Activated T-helper 1 cell treated with anti-CD3 and anti-CD28 coated beads, Interleukin-2, amount 50 U/mL, for 16 hours (primary cell): ENCODE data around the gene OPRD1.

Experiments used
- DNase-seq, 2 donors: peaks; one replicate each; pipeline ENCODE4 v3.0.0-alpha.2; 2020; ENCODE audit warnings: low read depth in 1 of 2, low spot score in 1 of 2

The OPRD1 gene

DNA sequence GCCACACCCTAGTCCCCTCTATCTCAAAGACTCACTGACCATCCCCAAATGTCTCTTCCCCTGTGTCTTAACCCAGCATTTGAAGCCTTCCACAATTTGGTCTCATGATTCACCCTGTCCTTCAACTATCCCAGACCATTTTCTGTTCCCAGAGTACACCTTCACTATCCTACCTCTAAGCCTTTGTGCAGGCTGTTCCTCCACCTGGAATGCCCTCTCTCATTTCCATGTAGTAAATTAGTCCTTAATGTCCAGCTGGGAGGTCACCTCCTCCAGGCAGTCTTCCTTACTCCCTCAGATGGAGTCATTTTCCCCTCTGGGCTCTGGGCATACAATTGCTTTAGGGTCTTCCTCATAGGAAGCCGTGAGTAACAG lies 71.3 kb downstream of the OPRD1 start:
- DNase-seq = no peak

DNA sequence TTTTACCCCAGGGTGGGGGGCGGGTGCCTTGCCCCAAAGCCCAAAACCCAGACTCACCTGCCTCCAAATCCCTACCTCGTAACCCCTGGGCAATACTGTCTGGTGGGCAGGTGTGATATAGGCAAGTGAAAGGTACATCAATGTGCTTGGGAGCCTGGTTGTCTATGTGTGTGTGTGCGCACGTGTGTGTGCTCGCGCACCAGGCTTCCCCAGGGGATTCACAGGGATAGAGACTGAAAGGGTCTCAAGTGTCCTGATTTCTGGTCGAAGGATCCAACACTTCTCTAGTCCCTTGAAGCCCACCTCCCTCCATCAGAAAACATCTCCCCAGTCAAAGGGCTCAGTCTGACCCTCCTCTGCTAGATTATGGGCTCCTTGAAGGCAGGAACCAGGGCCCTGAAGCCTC lies 73.5 kb downstream of the OPRD1 start:
- no peak for DNase-seq

- DNase-seq = no peak
Observed at GRCh38 chr1:28885977-28886730, 74.2 kb downstream of the OPRD1 start.

DNA sequence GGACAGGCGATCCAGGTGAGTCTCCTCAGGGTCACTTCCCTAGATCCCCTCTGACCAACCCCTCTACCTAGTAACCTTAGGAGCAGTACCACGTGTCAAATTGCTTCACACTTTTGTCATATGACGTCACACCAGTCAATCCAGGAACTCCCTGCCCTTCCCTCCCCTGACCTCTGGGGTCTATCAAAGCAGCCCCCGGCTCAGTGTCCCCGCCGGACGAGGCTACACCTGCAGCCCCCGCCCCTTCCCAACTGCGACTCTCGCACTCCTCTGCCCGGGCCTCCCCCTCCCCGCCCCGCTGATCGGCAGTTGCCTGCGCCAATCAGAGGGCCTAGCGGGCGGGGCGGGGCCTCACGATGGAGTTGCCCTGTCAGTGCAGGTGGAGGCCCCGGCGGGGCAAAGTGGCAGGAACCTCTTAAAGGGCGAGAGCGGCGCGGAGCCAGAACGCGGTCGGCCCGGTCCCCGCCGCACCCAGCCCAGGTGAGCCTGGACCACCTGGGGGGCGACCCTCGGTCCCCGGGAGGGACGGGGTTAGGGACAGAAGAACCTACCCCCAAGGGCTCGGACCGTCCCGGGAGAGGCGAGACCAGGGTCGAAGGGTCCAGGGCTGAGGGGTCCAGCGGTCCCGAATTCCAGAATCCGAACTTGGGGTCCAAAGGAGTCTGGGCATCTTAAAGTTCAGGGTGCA lies 74.9 kb downstream of the OPRD1 start:
- peak; percentile 74 to 85 for DNase-seq

GRCh38 chr1:28887419-28887834 lies 75.5 kb downstream of the OPRD1 start:
- peak; percentile 35 to 45 for DNase-seq

GRCh38 chr1:28887835-28888682 lies 76.1 kb downstream of the OPRD1 start:
- no peak for DNase-seq

GRCh38 chr1:28888915-28889314 lies 76.9 kb downstream of the OPRD1 start:
- no peak for DNase-seq

GRCh38 chr1:28889357-28889756 lies 77.4 kb downstream of the OPRD1 start:
- no peak for DNase-seq

DNA sequence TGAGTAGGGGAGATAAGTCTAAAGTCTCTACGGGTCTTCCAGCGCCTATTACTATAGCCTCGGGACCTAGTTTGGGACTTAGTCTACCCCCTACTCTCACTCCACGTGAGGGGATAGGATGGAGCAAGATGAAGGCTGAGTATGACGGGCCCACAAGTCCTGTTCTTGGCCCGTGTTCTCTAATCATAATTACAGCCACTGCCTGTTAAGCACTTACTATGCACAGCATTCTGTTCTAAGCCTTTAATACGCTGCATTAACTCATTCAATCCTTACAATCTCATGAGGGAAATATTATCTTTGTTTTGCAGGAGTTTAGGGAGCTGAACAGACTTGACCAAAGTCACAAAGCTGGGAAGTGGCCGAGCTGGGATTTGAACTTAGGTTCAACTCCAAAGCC lies 78.5 kb downstream of the OPRD1 start:
- DNase-seq = no peak

- DNase-seq = no peak
Observed at GRCh38 chr1:28890836-28891235, 78.9 kb downstream of the OPRD1 start.

DNA sequence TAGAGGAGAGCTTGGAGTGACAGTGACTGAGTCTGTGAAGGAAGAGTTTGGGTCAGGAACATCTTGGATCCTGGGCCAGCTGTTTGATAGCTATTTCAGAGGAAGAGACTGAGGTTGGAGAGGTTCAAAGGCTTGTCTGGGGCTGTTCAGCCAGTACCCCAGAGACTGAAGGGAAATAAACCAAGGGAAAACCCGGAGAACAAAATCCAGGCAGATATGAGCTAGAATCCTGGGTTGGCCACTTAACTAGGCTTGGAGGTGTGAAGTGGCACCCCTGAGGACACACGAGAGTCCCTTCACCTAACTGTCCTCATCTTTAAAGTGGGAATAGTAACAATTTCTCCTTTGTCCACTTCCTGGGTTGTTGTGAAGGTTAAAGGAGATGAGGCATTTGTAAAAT lies 79.3 kb downstream of the OPRD1 start:
- DNase-seq = no peak

DNA sequence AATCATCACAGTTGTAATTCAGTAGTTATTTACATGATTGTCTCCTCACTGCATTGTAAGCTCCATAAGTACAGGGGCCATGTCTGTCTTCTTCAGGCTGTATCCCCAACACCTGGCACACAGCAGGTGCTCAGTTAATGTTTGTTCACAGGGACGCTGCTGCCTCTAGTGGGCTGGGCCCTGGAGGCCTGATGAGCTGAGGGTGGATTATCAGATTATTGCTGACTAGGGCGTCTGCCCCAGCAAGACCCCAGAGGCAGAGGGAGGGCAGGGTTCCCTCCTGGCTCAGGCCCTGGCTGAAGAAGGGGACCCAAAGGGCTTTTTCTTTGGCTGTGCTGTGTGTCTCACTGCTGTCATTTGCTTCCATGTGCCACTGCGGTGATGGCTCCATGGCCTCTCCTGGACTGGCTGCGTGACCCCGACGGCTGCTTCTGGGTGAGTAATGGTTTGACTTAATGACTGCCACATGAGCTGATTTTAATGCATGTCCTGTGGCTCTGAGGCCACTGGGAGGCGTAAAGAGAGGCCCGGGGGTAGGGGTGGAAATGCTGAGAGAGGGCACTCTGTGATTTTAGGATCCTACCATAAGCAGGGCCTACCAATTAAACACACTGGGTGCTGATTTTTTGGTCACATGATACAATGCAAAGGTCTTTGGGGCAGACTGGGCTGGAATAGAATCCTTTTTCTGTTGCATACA lies 81.6 kb downstream of the OPRD1 start:
- no peak for DNase-seq

GRCh38 chr1:28894785-28895184 lies 82.8 kb downstream of the OPRD1 start:
- DNase-seq = no peak

- DNase-seq = no peak
Observed at GRCh38 chr1:28895896-28896608, 84.1 kb downstream of the OPRD1 start.

- no peak for DNase-seq
Observed at GRCh38 chr1:28896609-28896986, 84.6 kb downstream of the OPRD1 start.

- no peak for DNase-seq
Observed at GRCh38 chr1:28897789-28898188, 85.8 kb downstream of the OPRD1 start.

DNA sequence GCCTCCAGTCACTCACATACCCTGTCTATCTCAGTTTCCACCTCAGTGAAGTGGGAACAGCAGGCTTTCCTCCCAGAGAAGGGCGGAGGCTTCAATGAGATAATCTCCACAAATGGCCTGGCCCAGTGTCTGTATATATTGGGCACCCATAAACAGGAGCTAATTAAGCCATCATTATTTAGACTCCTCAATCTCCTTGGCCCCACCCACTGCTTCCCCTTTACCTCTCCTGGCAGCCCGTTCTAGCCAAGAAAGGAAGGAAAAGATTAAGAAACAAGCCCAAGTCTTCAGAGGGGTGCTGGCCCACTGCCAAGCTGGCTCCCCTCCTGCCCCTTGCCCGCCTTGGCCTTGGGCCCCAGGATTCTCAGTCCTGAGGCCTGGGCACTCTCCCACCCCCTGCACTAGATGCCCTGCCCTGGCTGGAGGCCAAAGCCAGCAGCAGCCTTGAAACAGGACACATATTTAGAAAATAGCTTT lies 86.5 kb downstream of the OPRD1 start:
- no peak for DNase-seq

- DNase-seq = no peak
Observed at GRCh38 chr1:28899267-28899666, 87.3 kb downstream of the OPRD1 start.

GRCh38 chr1:28900562-28900961 lies 88.6 kb downstream of the OPRD1 start:
- DNase-seq = no peak

DNA sequence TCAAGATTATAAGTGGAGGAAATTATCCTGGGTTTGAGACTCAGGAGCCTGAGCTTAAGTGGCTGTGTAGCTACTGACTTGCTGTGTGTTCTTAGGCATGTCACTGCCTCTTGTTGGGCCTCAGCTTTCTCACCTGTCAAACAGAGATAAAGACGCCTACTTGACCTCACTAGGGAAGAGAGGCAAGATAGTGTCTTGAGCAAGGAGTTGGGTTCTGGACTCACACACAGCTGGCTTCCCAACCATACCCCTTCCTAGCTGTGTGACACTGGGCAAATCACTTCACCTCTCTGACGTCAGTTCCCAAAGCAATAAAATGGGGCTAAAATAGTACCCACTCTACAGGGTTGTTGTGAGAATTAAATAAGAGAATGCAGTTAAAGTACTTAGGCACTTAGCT lies 90.8 kb downstream of the OPRD1 start:
- no peak for DNase-seq
